GM12872 (cell line): Measurements from ENCODE around the gene UBE2C.

Source experiments
- TF ChIP-seq, protein P1 (sequence below): IDR thresholded peaks from 3 replicates; pipeline ENCODE4 v1.5.1; 2011; ENCODE audit warnings: low read depth, mild to moderate bottlenecking, low read length, moderate library complexity; ENCODE audit not compliant: insufficient read depth

Gene UBE2C

DNA sequence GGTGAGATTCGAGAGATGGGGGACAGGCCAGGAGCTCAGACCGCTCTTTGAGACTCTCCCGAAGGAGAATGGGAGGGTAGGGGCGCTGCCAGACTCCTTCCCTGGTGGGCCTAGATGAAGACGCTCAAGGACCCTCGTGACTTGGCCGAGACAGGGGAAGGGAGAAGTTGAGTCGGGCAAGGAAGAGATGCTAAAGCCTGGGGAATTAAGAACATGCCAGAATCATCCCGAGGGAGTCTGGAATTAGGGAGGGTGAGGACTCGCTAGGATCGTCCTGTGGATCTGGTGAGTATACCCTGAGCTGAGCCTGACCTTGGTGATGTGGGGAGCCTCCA is 529 bp downstream of the UBE2C start:
- TF ChIP-seq, protein P1, sequence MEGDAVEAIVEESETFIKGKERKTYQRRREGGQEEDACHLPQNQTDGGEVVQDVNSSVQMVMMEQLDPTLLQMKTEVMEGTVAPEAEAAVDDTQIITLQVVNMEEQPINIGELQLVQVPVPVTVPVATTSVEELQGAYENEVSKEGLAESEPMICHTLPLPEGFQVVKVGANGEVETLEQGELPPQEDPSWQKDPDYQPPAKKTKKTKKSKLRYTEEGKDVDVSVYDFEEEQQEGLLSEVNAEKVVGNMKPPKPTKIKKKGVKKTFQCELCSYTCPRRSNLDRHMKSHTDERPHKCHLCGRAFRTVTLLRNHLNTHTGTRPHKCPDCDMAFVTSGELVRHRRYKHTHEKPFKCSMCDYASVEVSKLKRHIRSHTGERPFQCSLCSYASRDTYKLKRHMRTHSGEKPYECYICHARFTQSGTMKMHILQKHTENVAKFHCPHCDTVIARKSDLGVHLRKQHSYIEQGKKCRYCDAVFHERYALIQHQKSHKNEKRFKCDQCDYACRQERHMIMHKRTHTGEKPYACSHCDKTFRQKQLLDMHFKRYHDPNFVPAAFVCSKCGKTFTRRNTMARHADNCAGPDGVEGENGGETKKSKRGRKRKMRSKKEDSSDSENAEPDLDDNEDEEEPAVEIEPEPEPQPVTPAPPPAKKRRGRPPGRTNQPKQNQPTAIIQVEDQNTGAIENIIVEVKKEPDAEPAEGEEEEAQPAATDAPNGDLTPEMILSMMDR = no peak

DNA sequence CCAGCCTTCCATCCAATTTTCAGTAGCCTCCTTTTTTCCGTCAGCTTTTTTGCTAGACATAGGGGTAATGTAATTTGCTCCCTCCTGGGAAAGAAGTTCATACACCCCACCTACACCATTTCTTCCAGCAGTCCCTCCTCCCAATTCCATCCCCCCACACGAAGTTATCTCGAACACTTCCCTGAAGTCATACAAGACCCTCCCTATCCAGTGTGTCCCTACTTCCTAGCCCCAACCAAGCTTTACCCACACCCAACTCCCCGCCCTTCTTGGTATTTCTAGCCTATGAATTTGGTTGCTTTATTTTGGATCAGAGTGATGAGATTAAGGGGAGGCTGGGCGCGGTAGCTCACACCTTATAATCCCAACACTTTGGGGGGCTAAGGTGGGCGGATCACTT is 1.0 kb downstream of the UBE2C start:
- TF ChIP-seq, protein P1 = no peak

DNA sequence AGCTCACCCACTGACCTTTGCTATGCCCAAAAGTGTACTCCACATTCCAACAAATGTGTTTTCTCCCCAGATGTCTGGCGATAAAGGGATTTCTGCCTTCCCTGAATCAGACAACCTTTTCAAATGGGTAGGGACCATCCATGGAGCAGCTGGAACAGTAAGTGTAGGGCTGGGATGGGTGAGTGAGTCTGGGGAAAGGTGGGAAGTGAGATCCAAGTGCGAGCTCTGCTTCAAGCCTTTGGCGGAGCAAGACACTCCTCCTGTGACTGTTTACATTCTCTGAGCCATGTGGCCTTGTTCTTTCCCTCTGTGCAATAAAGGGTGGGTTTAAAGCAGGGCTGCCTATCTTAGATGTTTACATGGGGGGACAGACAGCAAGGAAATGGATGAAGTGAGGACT is 1.9 kb downstream of the UBE2C start:
- TF ChIP-seq, protein P1 = no peak

DNA sequence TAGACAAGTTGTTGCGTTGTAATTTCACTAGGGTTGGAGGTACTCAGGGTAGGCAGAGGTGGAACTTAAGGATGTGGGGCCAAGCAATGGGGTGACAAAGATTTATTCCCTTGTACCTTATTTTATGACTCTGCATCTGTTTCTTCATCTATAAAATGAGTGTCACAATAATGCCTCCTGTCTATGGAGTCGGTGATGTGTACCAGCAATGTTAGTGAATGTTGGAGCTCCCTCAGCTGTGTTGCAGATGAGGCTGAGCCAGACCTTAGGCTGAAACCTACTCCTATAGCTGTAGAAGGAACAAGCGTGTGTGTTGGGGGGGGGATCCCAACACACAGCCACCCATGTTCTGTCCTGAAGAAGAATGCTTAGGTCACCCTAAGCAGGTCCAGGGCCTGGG is 4.5 kb downstream of the UBE2C start:
- TF ChIP-seq, protein P1 = no peak

DNA sequence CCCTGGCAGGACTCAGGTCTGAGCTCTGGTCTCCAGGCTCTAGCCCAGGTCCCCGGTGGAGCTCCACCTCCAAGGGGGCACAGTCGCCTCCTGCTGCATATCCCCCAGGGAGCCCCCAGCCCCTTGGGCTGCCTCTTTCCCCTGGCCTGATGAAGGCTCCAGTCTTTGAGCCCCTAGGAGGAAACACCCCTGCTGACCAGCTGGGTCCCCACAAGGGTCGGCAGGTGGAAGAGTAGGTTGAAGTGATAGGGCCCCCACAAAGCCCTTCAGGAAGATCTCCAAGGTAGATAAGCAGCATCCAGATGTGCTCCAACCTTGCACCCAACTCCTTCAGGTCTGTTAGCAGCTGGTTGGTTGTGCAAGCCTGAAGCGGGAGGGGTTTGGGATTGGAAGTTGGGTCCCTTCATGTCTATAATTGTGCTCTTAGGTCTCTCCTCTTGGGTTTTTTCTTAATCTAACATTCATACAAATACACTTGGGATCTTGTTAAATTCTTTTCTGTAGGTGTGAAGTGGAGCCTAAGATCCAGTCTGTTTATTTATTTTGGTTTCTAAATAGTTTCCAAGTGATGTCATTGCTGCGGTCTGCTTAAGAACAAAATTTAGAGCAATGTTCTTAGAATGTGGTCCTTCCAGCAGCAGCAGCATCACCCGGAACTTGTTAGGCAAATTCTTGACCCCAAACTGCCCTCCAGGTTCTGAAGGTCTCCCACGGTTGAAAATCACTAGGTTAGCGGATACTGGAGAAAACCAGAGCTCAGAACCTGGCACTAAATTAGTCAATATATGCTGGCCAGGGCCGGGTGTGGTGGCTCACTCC is 5.1 kb downstream of the UBE2C start:
- TF ChIP-seq, protein P1 = no peak

DNA sequence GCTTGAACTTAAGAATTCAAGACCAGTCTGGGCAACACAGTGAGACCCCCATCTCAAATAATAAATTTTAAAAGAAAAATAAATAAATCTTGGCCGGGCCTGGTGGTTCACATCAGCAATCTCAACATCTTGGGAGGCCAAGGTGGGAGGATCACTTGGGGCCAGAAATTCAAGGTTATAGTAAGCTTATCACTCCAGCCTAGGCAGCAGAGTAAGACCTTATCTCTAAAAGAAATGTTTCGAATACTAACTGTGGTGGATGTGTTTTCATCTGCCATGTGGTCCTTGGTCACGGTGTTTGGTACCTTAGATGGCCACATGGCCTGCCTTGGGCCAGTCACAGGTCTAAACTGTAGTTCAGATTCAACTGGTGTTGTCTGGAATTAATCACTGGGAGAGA is 5.8 kb downstream of the UBE2C start:
- TF ChIP-seq, protein P1 = no peak

DNA sequence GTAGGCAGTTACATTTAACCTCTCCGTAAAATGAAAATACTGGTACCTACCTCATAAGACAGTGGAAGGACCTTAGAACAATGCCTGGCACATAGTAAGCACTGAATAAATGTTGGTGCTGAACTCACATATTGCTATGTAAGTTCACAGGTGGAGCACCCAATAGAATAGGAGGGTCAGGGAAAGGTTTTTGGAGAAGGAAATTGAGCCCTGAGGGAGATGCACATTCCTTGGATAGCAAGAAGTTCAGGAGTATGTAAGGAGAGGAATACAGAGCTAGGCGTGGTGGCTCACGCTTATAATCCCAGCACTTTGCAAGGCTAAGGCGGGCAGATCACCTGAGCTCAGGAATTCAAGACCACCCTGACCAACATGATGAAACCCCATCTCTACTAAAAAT is 7.0 kb downstream of the UBE2C start:
- TF ChIP-seq, protein P1 = no peak
